Measurements from ENCODE around the gene SNAP29. TPM values are rescaled to one million over a fixed set of nuclear protein-coding genes. Genes with fewer than 3 reads are reported as not detected.

SNAP29 gene
- total RNA-seq, 1 donor from 2014 or later, result 22.9 TPM

- peaks cover 12% of the 10 kb centered on the region for H3K27me3 Mint-ChIP-seq (ENCODE audit: unreplicated experiment)
- no peak for TF ChIP-seq CTCF (IDR thresholded peaks at IDR 0.05; ENCODE audit: partially characterized antibody, unreplicated experiment)
Observed at GRCh38 chr22:20918663-20919218, 59.9 kb downstream of the SNAP29 start.

GRCh38 chr22:20919718-20920117 lies 60.9 kb downstream of the SNAP29 start:
- Mint-ChIP-seq H3K27ac (ENCODE audit: unreplicated experiment) (peak overlapping the region; percentile 87), H3K36me3 (ENCODE audit: unreplicated experiment) (no peaks in the 10 kb centered on the region), H3K27me3 (ENCODE audit: unreplicated experiment) (peaks cover 9% of the 10 kb centered on the region), H3K4me1 (ENCODE audit: low read depth, unreplicated experiment) (peaks cover 18% of the 10 kb centered on the region), H3K4me3 (ENCODE audit: unreplicated experiment) (peak overlapping the region; percentile 81), H3K9me3 (ENCODE audit: unreplicated experiment) (peaks cover 10% of the 10 kb centered on the region)
- TF ChIP-seq CTCF (IDR thresholded peaks at IDR 0.05; ENCODE audit: partially characterized antibody, unreplicated experiment), result no peak
- no peak for DNase-seq

More at GRCh38 chr22:20918663-20919218, 59.9 kb downstream of the SNAP29 start:
- Mint-ChIP-seq H3K27ac (ENCODE audit: unreplicated experiment) (peak overlapping the region; percentile 94), H3K36me3 (ENCODE audit: unreplicated experiment) (no peaks in the 10 kb centered on the region), H3K4me1 (ENCODE audit: low read depth, unreplicated experiment) (peaks cover 18% of the 10 kb centered on the region), H3K4me3 (ENCODE audit: unreplicated experiment) (peak overlapping the region; percentile 81), H3K9me3 (ENCODE audit: unreplicated experiment) (peaks cover 12% of the 10 kb centered on the region)
- no peak for DNase-seq

GRCh38 chr22:20920881-20921203 lies 62.0 kb downstream of the SNAP29 start:
- H3K27ac Mint-ChIP-seq (ENCODE audit: unreplicated experiment), result peak overlapping the region; percentile 19
- H3K9me3 Mint-ChIP-seq (ENCODE audit: unreplicated experiment), result peaks cover 11% of the 10 kb centered on the region
- peaks cover 23% of the 10 kb centered on the region for H3K4me1 Mint-ChIP-seq (ENCODE audit: low read depth, unreplicated experiment)
- no peak for TF ChIP-seq CTCF (IDR thresholded peaks at IDR 0.05; ENCODE audit: partially characterized antibody, unreplicated experiment)
- peaks cover 9% of the 10 kb centered on the region for H3K27me3 Mint-ChIP-seq (ENCODE audit: unreplicated experiment)
- no peaks in the 10 kb centered on the region for H3K36me3 Mint-ChIP-seq (ENCODE audit: unreplicated experiment)
- H3K4me3 Mint-ChIP-seq (ENCODE audit: unreplicated experiment), result peak overlapping the region; percentile 81
- DNase-seq, result no peak

- no peak for TF ChIP-seq CTCF (IDR thresholded peaks at IDR 0.05; ENCODE audit: partially characterized antibody, unreplicated experiment)
- DNase-seq, result no peak
- Mint-ChIP-seq H3K4me1 (ENCODE audit: low read depth, unreplicated experiment) (peaks cover 27% of the 10 kb centered on the region), H3K36me3 (ENCODE audit: unreplicated experiment) (no peaks in the 10 kb centered on the region), H3K27ac (ENCODE audit: unreplicated experiment) (no peak overlapping the region), H3K4me3 (ENCODE audit: unreplicated experiment) (peak overlapping the region; percentile 3), H3K27me3 (ENCODE audit: unreplicated experiment) (peaks cover 13% of the 10 kb centered on the region), H3K9me3 (ENCODE audit: unreplicated experiment) (peaks cover 7% of the 10 kb centered on the region)
Observed at GRCh38 chr22:20922141-20922751, 63.4 kb downstream of the SNAP29 start.

GRCh38 chr22:20926243-20926642 lies 67.4 kb downstream of the SNAP29 start:
- peaks cover 4% of the 10 kb centered on the region for H3K27me3 Mint-ChIP-seq (ENCODE audit: unreplicated experiment)
- no peak for DNase-seq
- H3K9me3 Mint-ChIP-seq (ENCODE audit: unreplicated experiment), result peaks cover 3% of the 10 kb centered on the region
- peak overlapping the region; percentile 40 for H3K4me3 Mint-ChIP-seq (ENCODE audit: unreplicated experiment)
- no peak overlapping the region for H3K27ac Mint-ChIP-seq (ENCODE audit: unreplicated experiment)
- H3K36me3 Mint-ChIP-seq (ENCODE audit: unreplicated experiment), result no peaks in the 10 kb centered on the region
- peaks cover 18% of the 10 kb centered on the region for H3K4me1 Mint-ChIP-seq (ENCODE audit: low read depth, unreplicated experiment)
- TF ChIP-seq CTCF (IDR thresholded peaks at IDR 0.05; ENCODE audit: partially characterized antibody, unreplicated experiment), result no peak
